ENCODE measurements around the gene SPATS1. TPM values are rescaled to one million over a fixed set of nuclear protein-coding genes. Genes with fewer than 3 reads are reported as not detected.

Gene SPATS1
- total RNA-seq, 1 experiment from 2014 or later = not detected

DNA sequence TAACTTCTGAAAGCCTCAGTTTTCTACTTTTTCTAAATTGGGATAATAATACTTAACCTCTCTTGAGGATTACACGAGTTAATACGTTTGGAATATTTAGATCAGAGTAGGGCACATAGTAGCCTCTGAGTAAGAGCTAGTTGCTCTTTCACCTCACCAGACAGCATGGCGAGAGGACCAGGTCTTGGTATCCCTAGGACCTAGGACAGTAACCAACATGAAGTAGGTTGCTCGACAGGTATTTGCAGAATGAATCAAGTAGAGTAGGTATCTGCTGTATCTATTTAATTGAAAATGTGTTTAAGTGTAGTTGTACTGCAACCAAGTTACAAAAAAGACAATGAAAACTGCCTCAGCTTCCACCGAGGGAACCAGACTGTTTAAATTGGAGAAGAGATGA is 46.4 kb downstream of the SPATS1 start:
- intact Hi-C loops (cut with micrococcal nuclease) = no loop called here
- CTCF ChIA-PET = no interaction called here

DNA sequence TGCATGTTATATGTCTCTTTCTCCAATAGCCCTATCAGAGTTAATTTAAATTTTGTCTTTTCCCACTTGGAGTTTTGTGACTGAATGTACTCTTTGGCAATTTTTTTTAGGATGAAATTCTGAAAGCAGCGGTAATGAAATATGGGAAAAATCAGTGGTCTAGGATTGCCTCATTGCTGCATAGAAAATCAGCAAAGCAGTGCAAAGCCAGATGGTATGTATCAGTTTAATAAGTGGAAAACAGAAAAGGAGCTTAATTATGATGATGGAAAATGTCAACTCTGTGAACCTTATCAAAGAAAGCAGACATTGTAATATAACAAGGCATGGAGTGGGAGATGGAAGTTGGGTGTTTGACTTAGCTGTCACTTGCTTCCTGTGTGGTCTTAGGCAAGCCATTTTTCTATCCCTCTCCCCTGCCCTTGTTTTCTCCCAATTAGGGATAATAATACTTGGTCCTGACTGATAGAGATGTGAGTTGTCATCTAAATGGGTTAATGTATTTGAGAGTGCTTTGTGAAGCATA is 47.8 kb downstream of the SPATS1 start:
- DNase-seq = no peak
- TF ChIP-seq, protein P1, sequence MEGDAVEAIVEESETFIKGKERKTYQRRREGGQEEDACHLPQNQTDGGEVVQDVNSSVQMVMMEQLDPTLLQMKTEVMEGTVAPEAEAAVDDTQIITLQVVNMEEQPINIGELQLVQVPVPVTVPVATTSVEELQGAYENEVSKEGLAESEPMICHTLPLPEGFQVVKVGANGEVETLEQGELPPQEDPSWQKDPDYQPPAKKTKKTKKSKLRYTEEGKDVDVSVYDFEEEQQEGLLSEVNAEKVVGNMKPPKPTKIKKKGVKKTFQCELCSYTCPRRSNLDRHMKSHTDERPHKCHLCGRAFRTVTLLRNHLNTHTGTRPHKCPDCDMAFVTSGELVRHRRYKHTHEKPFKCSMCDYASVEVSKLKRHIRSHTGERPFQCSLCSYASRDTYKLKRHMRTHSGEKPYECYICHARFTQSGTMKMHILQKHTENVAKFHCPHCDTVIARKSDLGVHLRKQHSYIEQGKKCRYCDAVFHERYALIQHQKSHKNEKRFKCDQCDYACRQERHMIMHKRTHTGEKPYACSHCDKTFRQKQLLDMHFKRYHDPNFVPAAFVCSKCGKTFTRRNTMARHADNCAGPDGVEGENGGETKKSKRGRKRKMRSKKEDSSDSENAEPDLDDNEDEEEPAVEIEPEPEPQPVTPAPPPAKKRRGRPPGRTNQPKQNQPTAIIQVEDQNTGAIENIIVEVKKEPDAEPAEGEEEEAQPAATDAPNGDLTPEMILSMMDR (conservative IDR thresholded peaks at IDR 0.05; ENCODE audit: low read depth, low read length) = no peak
- TF ChIP-seq EZH2phosphoT487 (IDR thresholded peaks at IDR 0.05; ENCODE audit: borderline replicate concordance, low read length) (no peak), EZH2 (IDR thresholded peaks at IDR 0.05; ENCODE audit: low read length, unreplicated experiment) (no peak)
- peaks cover 49% of the 10 kb centered on the region for H3K79me2 ChIP-seq (ENCODE audit: low read length)
- POLR2A ChIA-PET (ENCODE audit: unreplicated experiment) = no interaction called here
- H4K20me1 ChIP-seq (ENCODE audit: low read length) = peaks cover 34% of the 10 kb centered on the region
- CTCF ChIA-PET = no interaction called here
- intact Hi-C loops (cut with micrococcal nuclease) = no loop called here
- H3K9ac ChIP-seq (ENCODE audit: low read length) = no peak overlapping the region
- no peak overlapping the region; the same call in 1 of the 2 replicates for H3K4me3 ChIP-seq (ENCODE audit: low read length)
- peaks cover 40% of the 10 kb centered on the region for H3K36me3 ChIP-seq (ENCODE audit: low read depth, low read length)
- H3K4me1 ChIP-seq (ENCODE audit: insufficient read depth, low read length) = peaks cover 24% of the 10 kb centered on the region
- no peaks in the 10 kb centered on the region for H3K9me2 ChIP-seq (replicated peaks; ENCODE audit: low read length)
- no peak overlapping the region for H3K27ac ChIP-seq (ENCODE audit: low read length)
- no peak overlapping the region for H2AFZ ChIP-seq (ENCODE audit: low read length)
- peak overlapping the region; percentile 98; the same call in 1 of the 2 replicates for H3K4me2 ChIP-seq (ENCODE audit: low read length)
- no TSS peak for BruUV-seq (replicated peaks)
- no peaks in the 10 kb centered on the region for H3F3A ChIP-seq (ENCODE audit: low read length, unreplicated experiment)
- no peak for ATAC-seq
- no peaks in the 10 kb centered on the region for H3K27me3 ChIP-seq (ENCODE audit: low read length)
- no peaks in the 10 kb centered on the region for H3K9me3 ChIP-seq (ENCODE audit: low read length)

More for the DNA sequence above, 46.4 kb downstream of the SPATS1 start:
- no peaks in the 10 kb centered on the region for H3K9me2 ChIP-seq (replicated peaks; ENCODE audit: low read length)
- no peak for TF ChIP-seq EZH2phosphoT487 (IDR thresholded peaks at IDR 0.05; ENCODE audit: borderline replicate concordance, low read length)
- TF ChIP-seq, protein P1 (conservative IDR thresholded peaks at IDR 0.05; ENCODE audit: low read depth, low read length) = no peak
- no peak for TF ChIP-seq EZH2 (IDR thresholded peaks at IDR 0.05; ENCODE audit: low read length, unreplicated experiment)
- no peaks in the 10 kb centered on the region for H3K9me3 ChIP-seq (ENCODE audit: low read length)
- TSS peak; percentile 65 for BruUV-seq (replicated peaks)
- H3K4me2 ChIP-seq (ENCODE audit: low read length) = peak overlapping the region; percentile 98
- ATAC-seq (no peak), DNase-seq (no peak)
- no peak overlapping the region for H3K27ac ChIP-seq (ENCODE audit: low read length)
- no peaks in the 10 kb centered on the region for H3K27me3 ChIP-seq (ENCODE audit: low read length)
- peaks cover 49% of the 10 kb centered on the region for H3K79me2 ChIP-seq (ENCODE audit: low read length)
- peak overlapping the region; percentile 98 for H3K9ac ChIP-seq (ENCODE audit: low read length)
- peak overlapping the region; percentile 95 for H3K4me3 ChIP-seq (ENCODE audit: low read length)
- peaks cover 29% of the 10 kb centered on the region for H3K36me3 ChIP-seq (ENCODE audit: low read depth, low read length)
- H3K4me1 ChIP-seq (ENCODE audit: insufficient read depth, low read length) = peaks cover 24% of the 10 kb centered on the region
- peaks cover 34% of the 10 kb centered on the region for H4K20me1 ChIP-seq (ENCODE audit: low read length)
- H3F3A ChIP-seq (ENCODE audit: low read length, unreplicated experiment) = no peaks in the 10 kb centered on the region
- POLR2A ChIA-PET (ENCODE audit: unreplicated experiment) = no interaction called here
- no peak overlapping the region for H2AFZ ChIP-seq (ENCODE audit: low read length)

Other genes starting within 250 kb of the SPATS1 start
- gene MRPL14, start 215.2 kb upstream of the SPATS1 start, total RNA-seq (2014; rRNA removed) = 164 and 192 TPM in 2 replicates
- gene TMEM63B, start 215.1 kb upstream of the SPATS1 start, total RNA-seq (2014; rRNA removed) = 23.6 and 26.9 TPM in 2 replicates
- not detected in 2 replicates for gene CAPN11, start 183.8 kb upstream of the SPATS1 start, total RNA-seq (2014; rRNA removed)
- gene MYMX, start 125.7 kb upstream of the SPATS1 start, total RNA-seq (2014; rRNA removed) = not detected in 2 replicates
- gene SLC29A1, start 119.1 kb upstream of the SPATS1 start, total RNA-seq (2014; rRNA removed) = 54.7 and 60.4 TPM in 2 replicates
- 1,280 and 1,322 TPM in 2 replicates for gene HSP90AB1, start 95.5 kb upstream of the SPATS1 start, total RNA-seq (2014; rRNA removed)
- gene SLC35B2, start 85.1 kb upstream of the SPATS1 start, total RNA-seq (2014; rRNA removed) = 90.6 and 109 TPM in 2 replicates
- gene NFKBIE, start 77.1 kb upstream of the SPATS1 start, total RNA-seq (2014; rRNA removed) = 7.4 and 28.7 TPM in 2 replicates
- not detected in 2 replicates for gene TMEM151B, start 72.2 kb upstream of the SPATS1 start, total RNA-seq (2014; rRNA removed)
- gene AARS2, start 29.3 kb upstream of the SPATS1 start, total RNA-seq (2014; rRNA removed) = 26.2 and 30.4 TPM in 2 replicates
- gene CDC5L, start 45.1 kb downstream of the SPATS1 start, total RNA-seq (2014; rRNA removed) = 19.7 and 23.0 TPM in 2 replicates